Measurements from ENCODE around the gene TLX2.
A peak's percentile ranks its signal among the peaks of the same experiment; 100 is the strongest.

Gene TLX2

GRCh38 chr2:74532222-74532621, 18.0 kb downstream of the TLX2 start:
- no peak for DNase-seq (ENCODE audit: low read depth)

GRCh38 chr2:74533464-74533863, 19.2 kb downstream of the TLX2 start:
- no peak for DNase-seq (ENCODE audit: low read depth)

- no peak for DNase-seq (ENCODE audit: low read depth)
These were observed 20.2 kb downstream of the TLX2 start for GRCh38 chr2:74534411-74534810.

GRCh38 chr2:74535440-74535965, 21.3 kb downstream of the TLX2 start:
- no peak for DNase-seq (ENCODE audit: low read depth)

DNA sequence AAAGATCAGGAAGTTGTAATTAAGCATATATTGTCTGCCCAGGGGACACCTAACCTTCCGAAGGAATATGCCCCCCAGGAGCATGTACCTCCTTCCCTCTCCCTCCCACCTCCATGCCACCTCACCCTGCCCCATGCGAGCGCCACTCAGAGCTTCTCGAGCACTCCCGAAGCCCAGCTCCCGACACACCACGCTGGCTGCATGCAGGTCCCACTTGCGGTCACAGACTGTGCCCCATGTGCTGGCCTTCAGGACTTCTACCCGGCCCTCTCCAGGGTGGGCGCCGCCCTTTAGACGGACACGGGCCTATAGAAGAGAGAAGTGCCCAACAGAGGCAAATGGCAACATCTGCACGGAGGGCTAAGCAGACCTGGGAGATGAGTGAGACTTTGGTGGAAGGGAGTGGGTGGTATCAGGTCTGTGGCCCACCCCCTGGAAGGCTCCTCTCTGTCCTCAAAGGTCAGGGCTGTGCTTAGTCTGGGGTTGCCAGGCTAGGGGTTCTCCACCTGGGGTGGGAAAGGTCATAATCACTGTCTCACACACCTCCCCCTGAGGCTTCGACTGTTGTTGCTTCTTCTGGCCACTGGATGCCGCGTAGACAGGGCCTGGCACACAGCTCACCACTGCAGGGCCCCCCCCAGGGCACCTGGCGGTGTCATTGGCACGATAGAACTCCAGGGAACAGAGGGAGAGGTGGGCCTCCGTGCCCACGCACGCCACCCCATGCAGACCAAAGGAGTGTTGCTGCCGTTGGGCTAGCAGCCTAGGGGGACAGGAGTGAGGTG, 22.1 kb downstream of the TLX2 start:
- no peak for DNase-seq (ENCODE audit: low read depth)

DNA sequence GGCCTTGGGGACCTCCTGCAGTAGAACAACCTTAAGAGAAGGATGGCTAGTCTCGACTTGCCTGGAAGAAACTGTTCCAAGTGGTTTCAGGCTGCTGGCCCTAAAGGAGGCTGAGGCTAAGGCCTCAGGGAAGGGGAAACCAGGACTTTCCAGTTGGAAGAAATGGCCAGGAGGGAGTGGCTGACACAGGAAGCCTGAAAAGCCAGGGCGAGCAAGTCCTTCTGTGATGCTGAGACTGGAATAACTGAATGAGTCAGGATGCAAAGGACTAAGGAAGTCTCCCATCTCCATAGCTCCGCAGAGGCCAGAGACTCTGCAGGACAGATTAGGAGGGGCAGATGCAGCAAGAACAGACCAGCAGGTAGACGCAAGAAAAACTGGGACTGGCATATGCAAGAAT, 22.9 kb downstream of the TLX2 start:
- DNase-seq (ENCODE audit: low read depth) = no peak

DNA sequence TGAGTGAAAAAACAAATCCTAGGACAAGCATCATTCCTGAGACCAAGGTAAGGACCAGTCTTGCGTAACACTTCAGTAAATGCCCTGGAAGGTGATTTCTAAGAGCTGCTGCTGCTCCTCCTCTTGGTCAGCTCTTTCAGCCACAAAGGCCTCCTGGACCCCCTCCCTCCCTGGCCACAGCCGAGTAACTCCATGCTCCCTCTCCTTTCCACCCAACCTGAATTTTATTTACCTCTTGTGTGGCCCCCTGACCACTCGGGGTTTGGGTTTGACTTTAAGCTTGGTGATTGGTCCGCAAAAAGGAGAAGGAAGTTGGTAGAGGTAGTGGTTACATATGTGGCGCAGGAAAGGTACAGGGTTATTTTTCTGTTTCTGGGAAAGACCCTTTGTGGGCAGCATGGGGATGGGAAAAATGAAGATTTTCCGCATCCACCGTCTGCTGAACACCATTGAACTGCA, 24.7 kb downstream of the TLX2 start:
- no peak for DNase-seq (ENCODE audit: low read depth)

DNA sequence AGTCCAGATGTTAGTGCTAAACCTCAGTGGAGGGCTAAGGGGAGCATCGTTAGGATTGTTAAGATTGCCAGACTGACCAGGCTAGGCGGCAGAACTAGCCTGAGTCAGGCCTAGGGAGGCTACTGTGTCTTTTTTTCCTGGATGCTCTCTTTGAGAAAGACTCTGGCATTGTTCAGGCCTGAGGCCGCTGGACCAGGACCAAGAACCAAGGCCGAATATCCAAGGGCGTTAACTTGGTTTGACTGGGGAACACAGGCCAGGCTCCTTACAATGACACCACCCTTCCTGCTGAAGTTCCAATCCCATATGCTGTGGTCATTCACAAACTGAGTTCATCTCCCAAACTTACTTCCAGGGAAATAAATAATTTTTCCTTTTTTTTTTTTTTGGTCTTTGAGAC, 26.0 kb downstream of the TLX2 start:
- DNase-seq (ENCODE audit: low read depth) = no peak

DNA sequence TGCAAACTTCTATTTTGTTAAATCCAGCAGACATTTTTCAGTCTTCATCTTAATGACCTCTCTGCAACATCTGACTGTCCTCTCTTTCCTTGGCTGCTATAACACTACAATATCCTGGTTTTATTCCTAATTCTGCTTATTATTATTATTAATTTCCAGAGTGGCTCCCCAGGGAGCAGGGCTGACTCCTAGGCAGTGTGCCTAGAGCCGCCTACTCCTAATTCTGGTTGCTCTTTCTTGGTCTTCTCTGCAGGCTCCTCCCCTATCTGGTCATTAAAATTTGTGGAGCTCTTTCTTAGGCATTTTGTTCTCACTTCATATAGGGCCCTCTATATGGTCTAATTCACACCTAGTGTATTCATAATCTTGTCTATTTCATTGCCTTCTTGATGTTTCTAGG, 28.7 kb downstream of the TLX2 start:
- no peak for DNase-seq (ENCODE audit: low read depth)

- no peak for DNase-seq (ENCODE audit: low read depth)
These were observed 30.4 kb downstream of the TLX2 start for GRCh38 chr2:74544634-74545033.

DNA sequence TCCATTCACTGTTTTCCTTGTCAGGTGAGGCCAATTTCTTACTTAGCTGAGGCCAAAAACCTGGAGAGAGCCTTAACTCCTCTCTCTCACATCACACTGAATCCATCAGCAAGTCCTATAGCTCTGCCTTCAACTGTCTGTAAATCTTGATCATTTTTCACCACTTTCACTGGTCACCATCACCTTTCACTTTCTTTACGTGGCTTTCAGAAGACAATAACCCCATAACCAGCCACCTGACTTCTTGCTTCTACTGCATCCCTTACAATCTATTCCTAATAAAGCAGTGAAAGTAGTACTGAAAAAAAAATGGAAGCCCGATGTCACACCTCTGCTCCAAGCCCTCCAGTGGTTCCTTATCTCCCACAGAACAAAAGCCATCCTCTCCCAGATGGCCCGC, 31.8 kb downstream of the TLX2 start:
- DNase-seq (ENCODE audit: low read depth) = no peak

- DNase-seq (ENCODE audit: low read depth) = no peak
These were observed 34.1 kb downstream of the TLX2 start for GRCh38 chr2:74548285-74548899.

GRCh38 chr2:74548900-74549826, 34.9 kb downstream of the TLX2 start:
- no peak for DNase-seq (ENCODE audit: low read depth)

DNA sequence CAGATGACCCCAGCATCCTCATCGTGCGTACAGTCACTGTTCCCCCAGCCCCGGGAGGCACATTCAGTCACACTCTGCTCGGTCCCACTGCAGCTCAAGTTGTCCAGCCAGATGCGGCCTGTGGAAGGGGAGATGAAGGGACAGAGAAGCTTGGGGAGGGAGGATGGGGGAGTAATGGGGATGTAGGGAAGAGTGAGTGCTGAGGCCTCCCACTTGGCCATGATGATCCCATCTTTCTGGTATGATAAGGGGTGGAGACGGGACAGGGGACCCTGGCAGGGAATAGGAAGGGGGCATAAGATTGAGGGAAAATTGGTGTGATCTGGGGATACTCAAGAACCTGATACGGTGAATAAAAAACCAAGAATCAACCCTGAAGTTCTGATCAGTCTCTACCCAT, 36.0 kb downstream of the TLX2 start:
- DNase-seq (ENCODE audit: low read depth) = no peak

GRCh38 chr2:74551530-74551929, 37.3 kb downstream of the TLX2 start:
- DNase-seq (ENCODE audit: low read depth) = no peak

- DNase-seq (ENCODE audit: low read depth) = no peak
These were observed 38.0 kb downstream of the TLX2 start for GRCh38 chr2:74551942-74552913.

- DNase-seq (ENCODE audit: low read depth) = no peak
These were observed 38.9 kb downstream of the TLX2 start for GRCh38 chr2:74552914-74553811.

GRCh38 chr2:74553892-74554819, 39.9 kb downstream of the TLX2 start, which contains the start of the genes DOK1 and LOXL3:
TSS of gene DOK1 (plus strand) at chr2:74554720. CDS start at chr2:74554755, 35 bp downstream.
TSS of gene LOXL3 (minus strand) at chr2:74553942. CDS start at chr2:74552634, 1,308 bp downstream.
- DNase-seq (ENCODE audit: low read depth) = peak; percentile 67
